SU-DHL-6 (cell line): ENCODE measurements around the gene FGD4.
A peak's percentile ranks its signal among the peaks of the same experiment; 100 is the strongest.

Experiments used
- H2AFZ ChIP-seq: fragments of 200-600 bp; sonication (generic); 2 replicates; pipeline ENCODE4 v1.6.1; 2014; ENCODE audit warnings: low read depth, mild to moderate bottlenecking, moderate library complexity, mixed read lengths, antibody characterized with exemption, low read length; ENCODE audit not compliant: severe bottlenecking
- H3F3A ChIP-seq: fragments of 200-600 bp; shearing (Covaris generic); 2 replicates; pipeline ENCODE4 v1.6.0; 2016; ENCODE audit warnings: antibody characterized with exemption, mild to moderate bottlenecking; ENCODE audit not compliant: insufficient read depth
- H3K27ac ChIP-seq: fragments of 200-600 bp; sonication (generic); 2 replicates; pipeline ENCODE4 v1.5.1; 2016; ENCODE audit warnings: low read depth, mild to moderate bottlenecking, low read length, moderate library complexity, mixed read lengths
- H3K27me3 ChIP-seq: fragments of 200-600 bp; sonication (generic), shearing (Covaris generic); 2 replicates; pipeline ENCODE4 v1.6.0; 2014; ENCODE audit warnings: mild to moderate bottlenecking, low read length
- H3K36me3 ChIP-seq: fragments of 200-600 bp; sonication (generic); 2 replicates; pipeline ENCODE4 v1.6.1; 2014; ENCODE audit warnings: mild to moderate bottlenecking, low read length, mixed read lengths
- H3K4me2 ChIP-seq: fragments of 300-600, 200-600 bp; shearing (Covaris generic), sonication (generic); 2 replicates; pipeline ENCODE4 v1.6.0; 2014; ENCODE audit warnings: low read length, low read depth, mild to moderate bottlenecking; ENCODE audit not compliant: poor library complexity, severe bottlenecking
- H3K4me3 ChIP-seq: fragments of 200-600 bp; sonication (generic); 2 replicates; pipeline ENCODE4 v1.5.1; 2014; ENCODE audit warnings: antibody characterized with exemption, low read length, mild to moderate bottlenecking, mixed read lengths; ENCODE audit not compliant: insufficient read depth, poor library complexity, severe bottlenecking
- H3K79me2 ChIP-seq: fragments of 200-600 bp; sonication (generic); 2 replicates; pipeline ENCODE4 v1.6.1; 2014; ENCODE audit warnings: mild to moderate bottlenecking, low read length, moderate library complexity; ENCODE audit not compliant: insufficient read depth
- H3K9ac ChIP-seq: fragments of 200-600 bp; sonication (generic); 2 replicates; pipeline ENCODE4 v1.7.0; 2014; ENCODE audit warnings: mild to moderate bottlenecking, low read length
- H3K9me2 ChIP-seq: fragments of 200-600 bp; sonication (generic); replicated peaks from 2 replicates; pipeline ENCODE4 v1.6.1; 2014; ENCODE audit warnings: low read length; ENCODE audit not compliant: insufficient read depth
- H3K9me3 ChIP-seq: fragments of 200-600 bp; sonication (generic); 2 replicates; pipeline ENCODE4 v1.6.1; 2014; ENCODE audit warnings: low read length, mixed read lengths; ENCODE audit not compliant: insufficient read depth
- H4K20me1 ChIP-seq: fragments of 200-600 bp; sonication (generic); 2 replicates; pipeline ENCODE4 v1.6.1; 2014; ENCODE audit warnings: low read depth, mild to moderate bottlenecking, antibody characterized with exemption, low read length, moderate library complexity, mixed read lengths
- CTCF ChIP-seq: fragments of 200-600 bp; sonication (generic); IDR thresholded peaks from one replicate; pipeline ENCODE4 v1.5.1; 2017; ENCODE audit warnings: antibody characterized with exemption, mild to moderate bottlenecking, low read length, moderate library complexity; ENCODE audit not compliant: insufficient read depth, poor library complexity, severe bottlenecking
- EZH2phosphoT487 ChIP-seq: fragments of 200-600 bp; sonication (generic), shearing (Covaris generic); conservative IDR thresholded peaks from 2 replicates; pipeline ENCODE4 v1.6.1; 2018; ENCODE audit warnings: mild to moderate bottlenecking, antibody characterized with exemption, low read length, moderate library complexity, mixed read lengths

FGD4 gene

GRCh38 chr12:32534698-32535097 lies 135.3 kb downstream of the FGD4 start:
- no peaks in the 10 kb centered on the region for H3K9me2 ChIP-seq
- no peaks in the 10 kb centered on the region for H3K79me2 ChIP-seq
- H3K4me2 ChIP-seq = peak overlapping the region; percentile 49
- no peak overlapping the region for H3K4me3 ChIP-seq
- H3K9ac ChIP-seq = no peak overlapping the region; the same call in 1 of the 2 replicates
- H3K9me3 ChIP-seq = no peaks in the 10 kb centered on the region
- H3K27ac ChIP-seq = no peak overlapping the region
- H4K20me1 ChIP-seq = no peaks in the 10 kb centered on the region
- TF ChIP-seq CTCF (no peak), EZH2phosphoT487 (no peak)
- H3F3A ChIP-seq = 0 out of 2 replicates have a peak, but pooled peaks cover 3% of the 10 kb centered on the region
- no peaks in the 10 kb centered on the region for H3K36me3 ChIP-seq
- H2AFZ ChIP-seq = no peak overlapping the region
- H3K27me3 ChIP-seq = no peaks in the 10 kb centered on the region

GRCh38 chr12:32535288-32535999 lies 136.1 kb downstream of the FGD4 start:
- Histone ChIP-seq H3K27me3 (no peaks in the 10 kb centered on the region), H3F3A (0 out of 2 replicates have a peak, but pooled peaks cover 3% of the 10 kb centered on the region), H4K20me1 (no peaks in the 10 kb centered on the region), H2AFZ (no peak overlapping the region), H3K79me2 (no peaks in the 10 kb centered on the region), H3K36me3 (no peaks in the 10 kb centered on the region), H3K4me3 (no peak overlapping the region), H3K4me2 (peak overlapping the region; percentile 49), H3K27ac (no peak overlapping the region), H3K9me2 (no peaks in the 10 kb centered on the region), H3K9me3 (no peaks in the 10 kb centered on the region), H3K9ac (no peak overlapping the region)
- TF ChIP-seq CTCF (no peak), EZH2phosphoT487 (no peak)

- no peak overlapping the region for H3K27ac ChIP-seq
- no peak overlapping the region for H3K9ac ChIP-seq
- no peak overlapping the region for H3K4me3 ChIP-seq
These were observed 136.6 kb downstream of the FGD4 start for GRCh38 chr12:32536000-32536345.

More at GRCh38 chr12:32536000-32536345, 136.6 kb downstream of the FGD4 start:
- TF ChIP-seq CTCF (no peak), EZH2phosphoT487 (no peak)
- Histone ChIP-seq H3K79me2 (no peaks in the 10 kb centered on the region), H3F3A (0 out of 2 replicates have a peak, but pooled peaks cover 3% of the 10 kb centered on the region), H2AFZ (no peak overlapping the region), H3K4me2 (no peak overlapping the region), H3K36me3 (no peaks in the 10 kb centered on the region), H3K9me3 (no peaks in the 10 kb centered on the region), H3K9me2 (no peaks in the 10 kb centered on the region), H4K20me1 (no peaks in the 10 kb centered on the region), H3K27me3 (no peaks in the 10 kb centered on the region)
